GM19395 (cell line): ENCODE measurements around the gene TMEM72.

Experiments used
- ATAC-seq: cut with Tn5 transposase; IDR thresholded peaks from one replicate; pipeline ENCODE4 v1.9.1; 2021; ENCODE audit warnings: mild to moderate bottlenecking, moderate library complexity; ENCODE audit not compliant: unreplicated experiment

TMEM72 gene

DNA sequence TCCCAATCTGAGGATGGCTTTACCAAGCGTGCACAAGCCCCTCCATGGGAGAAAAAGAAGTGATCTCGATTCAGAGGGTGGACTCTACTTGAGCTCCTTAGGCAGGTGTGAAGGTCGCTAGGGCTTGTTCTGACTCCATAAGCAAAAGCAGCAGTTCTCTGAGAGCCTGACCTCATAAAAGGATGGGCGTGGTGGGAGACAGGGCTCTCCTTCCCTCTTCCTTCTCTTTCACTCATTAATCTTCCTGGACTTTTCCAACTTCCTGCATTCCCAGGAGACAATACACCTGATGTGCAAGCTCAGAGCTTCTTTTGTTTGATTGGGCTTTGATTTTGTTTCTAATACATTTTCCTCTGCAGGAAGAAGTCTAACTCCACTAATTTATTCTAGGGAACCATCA is 22.3 kb upstream of the TMEM72 start:
- ATAC-seq: no peak

DNA sequence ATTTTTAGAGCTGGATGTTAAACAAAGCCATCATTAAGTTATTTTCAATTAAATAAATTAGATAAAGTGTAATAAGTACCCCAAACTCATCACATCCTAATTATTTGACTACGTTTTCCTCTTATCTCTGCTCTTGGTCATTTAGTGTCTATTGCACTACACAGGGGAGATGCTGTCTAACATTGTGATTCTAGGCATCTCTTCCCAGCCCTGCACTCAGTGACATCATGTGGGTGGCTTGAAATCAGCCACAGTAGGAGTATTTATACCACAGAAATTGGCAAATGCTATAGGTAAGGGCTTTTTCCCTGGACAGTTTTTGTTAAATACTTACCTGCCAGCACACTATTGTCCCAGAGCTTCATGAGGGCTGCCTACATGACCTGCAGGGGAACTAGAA is 21.3 kb upstream of the TMEM72 start:
- no peak for ATAC-seq

DNA sequence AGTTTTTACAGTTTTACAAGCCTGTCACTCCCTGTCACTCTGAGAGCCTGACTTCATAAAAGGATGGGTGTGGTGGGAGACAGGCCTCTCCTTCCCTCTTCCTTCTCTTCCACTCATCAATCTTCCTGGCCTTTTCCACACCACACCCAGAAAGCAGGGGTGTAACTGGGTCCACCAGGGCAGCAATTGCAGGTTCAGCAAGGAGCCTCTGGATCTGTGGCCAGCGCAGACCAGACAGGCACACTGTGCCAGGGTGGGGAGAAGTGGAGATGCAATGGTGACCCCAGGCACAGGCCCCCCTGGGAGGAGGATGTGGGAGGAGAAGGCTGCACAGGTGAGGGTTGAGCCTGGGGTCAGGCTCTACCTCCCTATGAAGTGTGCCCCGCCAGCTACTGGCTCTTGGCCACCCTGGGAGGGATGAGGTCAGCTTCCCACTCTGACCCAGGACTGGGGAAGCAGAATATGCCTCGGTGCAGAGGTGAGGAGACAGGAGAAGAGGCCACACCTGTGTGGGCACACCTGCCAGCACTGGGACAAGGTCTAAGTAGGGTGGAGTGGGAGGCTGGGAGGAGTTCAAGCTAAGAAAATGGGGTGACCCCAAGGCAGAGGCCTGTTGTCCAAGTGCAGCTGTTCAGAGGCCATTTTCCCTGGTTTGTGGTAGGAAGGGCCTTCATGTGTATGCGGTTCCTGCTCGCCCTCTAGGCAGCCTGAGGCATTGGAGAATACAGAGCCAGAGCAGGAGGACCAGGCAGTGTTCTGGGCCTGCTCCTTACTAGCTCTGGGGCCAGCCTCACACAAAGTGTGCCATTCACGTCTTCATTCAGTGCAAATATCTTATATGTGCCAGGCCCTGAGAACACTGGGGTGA is 20.2 kb upstream of the TMEM72 start:
- no peak for ATAC-seq

DNA sequence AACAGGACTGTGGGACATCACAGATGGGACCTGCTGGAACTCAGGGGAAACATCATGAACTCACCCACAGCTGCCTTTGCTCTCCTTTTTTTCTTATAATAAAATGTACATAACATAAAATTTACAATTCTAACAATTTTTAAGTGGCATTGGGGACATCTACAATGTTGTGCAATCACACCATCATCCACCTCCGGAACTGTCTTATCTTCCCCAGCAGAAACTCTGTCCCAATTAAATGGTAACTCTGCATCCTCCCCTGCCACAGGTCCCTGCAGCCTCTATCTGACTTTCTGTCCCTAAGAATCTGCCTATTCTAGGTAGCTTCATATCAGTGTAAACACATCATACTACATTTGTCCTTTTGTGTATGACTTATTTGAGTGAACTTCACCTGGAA is 19.4 kb upstream of the TMEM72 start:
- ATAC-seq: no peak

DNA sequence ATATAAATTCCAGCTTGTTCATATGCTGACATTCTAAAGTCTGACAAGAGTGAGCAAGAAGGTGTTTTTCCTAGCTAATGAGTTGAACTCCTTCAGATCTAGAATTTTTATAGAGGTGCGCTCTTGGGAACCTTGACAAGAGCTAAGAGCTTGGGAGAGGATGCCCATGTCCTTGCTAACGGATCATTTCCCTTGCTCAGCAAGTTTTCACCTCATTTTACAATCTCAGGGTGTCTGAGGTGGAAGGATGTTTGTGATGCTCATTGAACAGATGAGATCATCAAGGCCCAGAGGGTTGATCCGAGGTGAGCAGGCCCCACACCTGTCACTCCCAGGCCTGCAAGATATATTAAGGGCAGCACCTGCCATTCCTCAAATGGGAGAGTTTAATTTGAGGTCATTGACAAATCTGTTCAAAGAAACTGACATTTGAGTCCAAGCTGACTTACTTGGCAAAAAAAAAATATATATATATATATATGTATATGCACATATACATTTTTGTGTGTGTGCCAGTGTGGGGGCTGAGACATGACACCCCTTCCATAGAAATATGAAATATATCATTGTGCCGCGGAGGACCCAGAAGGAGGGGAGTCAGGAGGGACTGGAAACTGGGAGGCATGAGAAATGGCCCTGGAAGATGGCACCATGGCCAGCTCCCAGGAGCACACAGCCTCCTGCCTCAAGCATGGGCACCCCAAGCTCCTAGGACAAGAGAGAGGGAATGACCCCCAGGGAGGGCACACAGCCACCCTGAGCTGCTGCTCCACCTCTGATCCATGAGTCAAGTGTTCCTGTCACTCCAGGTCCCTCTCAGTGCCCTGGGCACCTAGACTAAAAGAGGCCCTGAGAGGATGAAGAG is 17.3 kb upstream of the TMEM72 start:
- ATAC-seq: no peak

DNA sequence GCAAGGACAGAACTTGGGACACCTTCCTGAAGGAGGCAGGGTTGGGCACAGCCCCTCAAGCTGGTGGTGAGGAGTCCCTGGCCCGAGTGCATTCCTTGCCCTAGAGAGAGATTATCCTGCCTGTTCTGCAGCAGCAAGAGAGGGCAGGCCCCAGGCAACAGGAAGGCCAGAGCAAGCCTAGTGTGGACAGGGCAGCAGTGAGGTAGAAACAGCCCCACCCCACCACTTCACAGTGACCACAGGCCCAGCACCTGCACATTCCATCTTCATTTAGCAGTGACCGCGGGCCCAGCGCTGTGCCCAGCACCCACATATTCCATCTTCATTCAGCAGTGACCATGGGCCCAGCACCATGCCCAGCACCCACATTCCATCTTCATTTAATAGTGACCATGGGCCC is 16.4 kb upstream of the TMEM72 start:
- no peak for ATAC-seq

DNA sequence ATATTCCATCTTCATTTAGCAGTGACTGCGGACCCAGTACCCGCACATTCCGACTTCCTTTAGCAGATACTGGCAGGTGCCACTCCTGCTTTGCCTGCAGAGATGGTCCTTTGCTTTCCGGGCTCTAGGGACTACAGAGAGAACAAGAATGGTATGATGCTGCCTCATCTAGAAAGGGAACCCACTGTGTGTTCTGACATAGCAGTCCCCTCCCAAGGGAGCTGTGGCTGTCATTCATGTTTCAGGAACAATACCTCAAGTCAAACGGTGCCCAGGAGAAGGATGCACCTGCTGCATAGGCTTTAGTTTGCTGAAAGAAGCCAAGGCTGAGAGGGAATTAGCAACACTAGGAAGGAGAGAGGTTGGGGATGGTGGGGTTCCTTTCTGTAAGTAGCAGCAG is 15.9 kb upstream of the TMEM72 start:
- no peak for ATAC-seq

DNA sequence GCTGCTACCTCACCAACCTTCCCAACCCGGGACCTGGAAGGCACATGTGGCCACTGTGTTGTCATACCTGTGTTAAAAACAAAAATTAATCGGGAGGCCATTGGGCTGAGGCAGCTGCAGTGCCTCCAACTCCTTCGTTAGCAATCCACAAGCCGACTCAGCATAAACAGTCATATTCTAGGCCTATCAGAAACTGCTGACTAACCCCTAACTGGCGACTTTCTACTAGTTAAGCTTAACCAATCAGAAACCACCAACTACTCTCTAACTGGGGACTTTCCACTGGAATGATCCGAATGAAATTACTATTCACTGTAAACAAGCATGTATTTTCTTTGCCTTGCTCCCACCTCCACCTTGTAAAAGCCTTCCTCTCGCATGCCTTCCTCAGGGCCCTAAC is 14.1 kb upstream of the TMEM72 start:
- ATAC-seq: no peak

DNA sequence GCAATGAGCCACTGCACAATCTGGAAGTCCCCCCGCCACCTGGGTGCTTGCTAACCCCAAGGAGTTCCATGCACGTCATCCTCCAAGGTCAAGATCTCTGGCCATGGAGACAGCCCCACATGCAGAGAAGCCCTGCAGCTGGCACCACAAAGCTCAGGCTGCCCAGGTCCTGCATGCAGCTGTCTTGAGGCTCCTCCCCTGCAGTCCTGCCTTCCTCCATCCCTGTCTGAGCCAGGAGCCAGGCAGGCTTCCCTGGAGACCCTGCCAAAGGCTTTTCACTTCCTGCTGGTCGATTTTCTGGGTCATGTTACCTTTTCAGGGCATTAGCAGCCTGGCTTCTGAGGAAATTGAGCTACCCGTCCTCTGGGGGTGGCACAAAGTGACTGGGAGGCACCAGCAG is 12.5 kb upstream of the TMEM72 start:
- no peak for ATAC-seq

DNA sequence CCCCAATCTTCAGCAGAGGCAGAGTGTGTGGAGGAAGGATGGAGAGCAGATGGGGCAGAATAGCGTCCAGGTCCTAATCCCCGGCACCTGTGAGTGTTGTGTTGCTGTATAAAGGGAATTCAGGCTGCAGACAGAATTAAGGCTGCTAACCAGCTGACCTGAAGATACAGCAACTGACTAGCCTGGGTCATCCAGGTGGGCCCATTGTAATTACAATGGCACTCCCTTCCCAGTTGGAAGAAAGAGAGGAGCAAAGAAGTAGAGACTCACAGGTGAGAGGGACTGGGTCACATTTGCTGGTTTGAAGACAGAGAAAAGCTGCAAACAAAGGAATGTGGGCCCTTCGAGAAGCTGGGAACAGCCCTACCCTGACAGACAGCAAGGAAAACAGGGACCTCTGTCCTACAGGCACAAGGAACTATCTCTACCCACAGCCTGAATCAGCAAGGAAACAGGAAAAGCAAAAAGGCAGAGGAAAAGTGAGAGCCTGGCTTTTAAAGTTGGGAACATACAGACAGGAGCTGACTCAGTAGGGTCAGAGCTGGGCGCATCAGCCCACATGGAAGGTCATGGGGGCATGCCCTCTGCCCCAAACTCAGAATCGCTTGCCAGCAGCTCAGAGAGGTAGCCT is 11.6 kb upstream of the TMEM72 start:
- no peak for ATAC-seq

DNA sequence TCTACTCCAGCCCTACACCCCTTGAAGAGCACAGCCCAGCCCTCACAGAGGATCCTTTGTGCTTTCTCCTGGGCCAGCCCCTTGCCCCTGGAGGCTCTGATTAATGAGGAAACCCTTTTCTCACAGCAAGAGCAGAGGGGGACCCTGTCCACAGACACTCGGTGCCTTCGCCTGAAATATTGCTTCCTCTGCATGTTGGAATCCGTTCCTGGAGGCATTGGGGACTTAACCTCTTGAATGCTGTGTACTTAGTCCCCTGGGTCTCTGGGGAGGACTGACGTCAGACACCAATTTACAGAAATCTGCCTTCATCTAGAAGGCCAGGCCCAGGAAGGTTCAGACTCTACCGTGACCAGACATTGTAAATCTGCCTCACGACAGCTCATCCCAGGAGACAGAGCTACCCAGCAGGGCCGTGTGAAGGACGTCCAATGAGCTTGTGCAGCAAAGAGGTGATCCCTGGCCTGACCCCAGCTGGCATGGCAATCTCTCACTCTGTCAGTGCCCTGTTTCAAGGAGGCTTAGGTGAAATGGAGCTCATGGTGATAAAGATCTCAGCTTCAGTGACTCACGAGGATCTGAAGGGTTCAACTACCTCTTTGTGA is 8.1 kb upstream of the TMEM72 start:
- no peak for ATAC-seq

DNA sequence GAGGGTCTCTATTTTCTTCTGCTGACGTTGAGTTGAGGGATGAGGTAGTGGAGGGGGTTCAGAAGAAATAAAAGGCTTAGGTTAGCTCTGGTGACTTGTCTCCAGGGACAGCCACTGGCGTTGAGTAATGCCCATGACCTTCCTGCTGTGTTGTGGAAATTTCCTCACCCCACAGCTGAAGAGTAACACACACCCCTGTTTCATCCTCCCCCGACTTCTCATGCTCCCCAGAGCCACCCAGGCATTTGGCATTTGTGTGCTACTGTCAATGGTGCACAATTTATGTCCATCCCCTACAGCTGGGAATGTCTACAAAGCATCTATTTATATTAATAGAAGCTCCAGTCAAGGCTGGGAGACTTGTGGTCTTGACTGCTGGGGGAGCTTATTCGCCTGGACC is 4.7 kb upstream of the TMEM72 start:
- no peak for ATAC-seq

DNA sequence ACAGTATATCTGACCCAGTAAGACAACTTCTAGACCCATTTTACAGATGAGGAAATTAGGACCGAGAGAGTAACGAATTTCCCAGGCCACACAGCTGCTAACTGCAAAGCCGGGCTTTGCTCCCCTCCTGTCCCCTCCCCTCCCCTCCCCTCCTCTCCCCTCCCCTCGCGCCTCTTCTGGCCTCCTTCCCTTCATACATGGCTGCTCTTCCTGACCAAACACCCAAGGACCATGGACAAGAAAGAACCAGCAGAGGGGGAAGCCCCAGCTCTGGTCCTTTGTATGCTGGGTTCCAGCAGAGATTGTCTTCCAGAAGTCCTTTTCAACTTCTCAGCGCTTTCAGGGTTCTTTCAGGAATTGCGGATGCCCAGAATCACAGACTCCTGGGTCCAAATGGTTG is 3.6 kb upstream of the TMEM72 start:
- ATAC-seq: no peak

DNA sequence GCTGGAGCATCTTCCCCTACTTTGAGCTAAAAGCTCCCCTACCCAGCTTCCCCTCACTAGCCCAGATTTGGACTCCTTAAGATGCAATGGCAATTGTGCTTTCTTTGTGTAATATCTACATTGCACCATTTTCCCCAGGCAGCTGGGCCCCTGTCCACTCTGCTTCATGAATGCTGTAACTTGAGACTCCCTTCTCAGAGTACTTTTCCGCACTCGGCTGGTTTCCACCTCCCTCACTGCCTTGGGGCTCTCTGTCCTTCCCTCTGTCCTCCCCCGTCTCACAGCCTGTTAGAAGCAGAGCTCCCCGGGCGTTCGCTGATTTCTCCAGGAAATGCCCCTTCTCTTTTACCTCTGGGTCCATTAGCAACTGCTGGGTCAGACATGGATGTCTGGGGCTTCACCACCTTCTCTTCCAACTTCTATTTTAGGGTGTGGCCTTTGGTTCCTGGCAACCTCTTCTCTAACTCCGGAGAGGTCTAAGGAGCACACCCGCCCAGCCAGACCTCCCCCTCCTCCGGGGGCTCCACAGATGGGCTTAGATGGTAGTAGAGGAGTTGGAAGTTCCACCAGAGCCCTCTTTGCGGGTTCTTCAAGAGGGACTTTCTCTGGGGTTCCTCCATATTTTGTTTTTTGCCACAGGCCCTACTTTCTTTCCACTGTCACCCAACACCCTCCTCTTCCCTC is 2.9 kb upstream of the TMEM72 start:
- no peak for ATAC-seq

DNA sequence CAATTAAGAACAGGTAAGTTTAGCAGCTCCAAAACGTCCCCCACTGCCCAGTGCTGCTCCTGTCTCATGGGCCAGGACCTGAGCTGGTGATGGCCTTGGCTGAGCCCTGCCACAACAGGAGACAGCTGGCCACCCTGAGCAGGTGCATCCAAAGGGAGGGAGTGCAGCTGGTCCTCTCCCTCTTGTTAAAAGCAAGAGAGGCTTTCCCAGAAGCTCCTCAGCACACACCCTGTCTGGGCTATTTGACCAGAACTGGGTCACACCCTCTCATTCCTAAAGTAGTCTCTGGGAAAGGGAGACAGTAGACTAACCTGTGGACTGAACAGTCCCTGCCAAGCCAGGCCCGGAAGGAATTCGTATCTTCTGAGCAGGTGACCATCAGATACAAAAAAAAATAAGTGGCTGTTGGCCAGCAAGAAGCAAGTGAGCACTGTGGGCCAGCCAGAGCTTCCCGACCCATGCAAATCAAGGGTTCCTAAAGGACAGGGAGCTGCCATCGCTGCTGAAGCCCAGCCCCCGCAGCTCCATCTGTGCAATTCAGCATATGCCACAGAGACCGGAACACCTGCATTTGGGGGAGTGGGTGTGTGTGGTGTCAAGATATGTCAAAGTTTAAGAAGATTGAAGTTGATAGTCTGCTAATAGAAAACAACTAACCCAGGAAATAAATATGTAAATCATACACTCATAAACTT is 2.1 kb upstream of the TMEM72 start:
- no peak for ATAC-seq

DNA sequence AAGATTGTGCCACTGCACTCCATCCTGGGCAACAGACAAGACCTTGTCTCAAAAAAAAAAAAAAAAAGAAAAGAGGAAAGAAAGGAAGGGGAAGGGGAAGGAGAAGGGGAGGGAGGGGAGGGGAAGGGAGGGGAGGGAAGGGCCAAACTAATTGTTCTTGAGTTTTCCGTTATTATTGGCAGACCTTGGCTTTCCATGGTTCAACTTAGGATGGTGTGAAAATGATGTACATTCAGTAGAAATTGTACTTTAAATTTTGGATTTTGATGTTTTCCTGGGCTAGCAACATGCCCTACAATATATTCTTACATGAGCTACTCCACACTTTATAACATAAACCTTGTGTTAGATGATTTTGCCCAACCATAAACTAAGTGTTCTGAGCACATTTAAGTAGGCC is 1.2 kb upstream of the TMEM72 start:
- no peak for ATAC-seq

DNA sequence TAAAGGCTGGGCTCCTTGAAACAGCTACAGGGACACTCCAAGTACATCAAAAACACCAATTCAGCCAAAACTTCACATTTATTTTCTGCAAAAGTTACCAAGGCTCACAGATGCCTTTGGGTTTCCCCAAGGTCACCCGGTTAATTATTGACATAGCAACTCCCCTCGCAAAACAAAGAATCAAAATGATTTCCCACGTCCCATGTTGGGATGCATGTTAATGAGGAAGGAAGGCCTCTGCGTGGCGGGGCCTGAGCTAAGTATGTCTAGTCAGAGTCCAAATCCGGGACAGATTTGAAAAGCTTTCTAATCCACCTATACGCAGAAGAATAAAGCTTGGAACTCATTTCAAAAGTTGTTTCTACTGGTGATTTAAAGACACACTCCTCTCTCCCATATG is 535 bp upstream of the TMEM72 start:
- no peak for ATAC-seq

DNA sequence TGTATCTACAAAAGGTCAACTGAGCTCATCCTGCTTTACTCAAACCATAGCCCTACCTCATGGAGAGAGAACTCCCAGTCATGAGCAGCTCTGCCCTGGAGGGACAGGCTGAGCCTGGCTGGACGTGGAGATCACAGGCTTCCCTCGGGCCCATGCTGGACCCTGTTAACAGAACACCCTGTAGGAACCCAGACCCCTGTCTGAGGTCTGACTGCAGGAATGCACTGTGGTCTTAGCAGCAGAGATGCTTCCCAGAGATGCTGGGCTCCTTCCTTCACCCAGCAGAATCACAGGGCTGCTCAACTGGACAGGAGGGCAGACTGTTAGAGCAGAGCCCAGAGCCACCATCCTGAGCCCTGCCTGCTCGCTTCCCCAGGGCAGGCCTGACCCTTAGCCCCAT is 814 bp downstream of the TMEM72 start:
- ATAC-seq: no peak

DNA sequence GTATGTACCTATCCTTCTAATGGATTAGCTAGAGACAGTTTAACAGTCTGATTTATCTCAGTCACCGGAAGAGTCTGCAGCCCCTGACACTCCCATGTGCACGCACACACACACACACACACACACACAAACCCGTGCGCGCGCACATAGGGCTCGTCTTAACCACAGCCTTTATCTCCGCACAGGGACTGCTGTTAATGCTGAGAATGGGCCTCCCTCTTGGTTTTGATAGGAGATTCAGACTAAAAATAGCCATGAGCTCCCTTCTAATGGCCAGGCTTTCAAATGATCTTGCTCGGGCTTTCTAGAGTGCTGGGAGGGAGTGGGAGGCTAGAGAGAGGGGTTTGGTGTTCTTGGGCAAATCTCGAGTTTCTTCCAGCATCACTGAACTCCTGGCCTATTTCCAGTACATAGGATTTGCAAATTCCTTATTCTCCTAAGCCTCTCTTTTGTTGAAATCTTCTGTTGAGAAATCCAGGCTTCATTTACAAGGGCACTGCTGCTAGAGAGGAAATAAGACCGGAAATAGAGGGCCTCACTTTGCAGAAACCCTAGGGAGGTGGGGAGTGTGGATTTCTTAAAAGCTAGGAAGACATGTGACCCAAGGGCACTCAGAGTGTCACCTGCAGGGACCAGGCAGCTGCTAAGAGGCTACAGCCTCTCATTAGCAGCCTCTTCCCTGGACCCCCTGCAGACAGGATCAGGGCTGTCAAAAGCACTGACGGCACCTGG is 2.4 kb downstream of the TMEM72 start:
- no peak for ATAC-seq

DNA sequence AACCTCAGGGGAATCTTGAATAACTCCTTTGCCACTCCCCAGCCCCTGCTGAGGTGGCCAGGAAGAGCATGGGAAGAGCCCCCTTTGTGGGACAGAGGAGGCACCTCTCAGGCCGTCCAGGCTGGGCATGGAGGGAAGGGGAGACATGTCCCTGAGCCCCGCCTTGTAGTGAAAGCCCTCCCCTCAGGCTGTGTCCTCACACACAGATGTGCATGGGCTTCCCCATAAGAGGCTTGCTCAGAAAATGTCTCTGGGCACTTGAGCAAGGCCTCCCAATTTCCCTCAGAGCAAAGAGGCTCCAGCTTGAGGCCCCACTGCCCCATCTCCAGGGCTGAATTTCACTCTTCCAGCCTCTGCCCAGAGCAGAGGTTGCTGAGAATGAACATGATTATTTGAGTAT is 3.8 kb downstream of the TMEM72 start:
- ATAC-seq: no peak
